Activated naive CD8-positive, alpha-beta T cell treated with anti-CD3 and anti-CD28 coated beads, Interleukin-2, amount 10 ng/mL, durations not matched to agents 7 days and 5 days (primary cell): ENCODE measurements around the gene DNASE1. TPM values are rescaled to one million over a fixed set of nuclear protein-coding genes. Genes with fewer than 3 reads are reported as not detected.

Experiments used
- ATAC-seq: fragments of 150-1000 bp; cut with Tn5 transposase; one replicate; pipeline ENCODE4 v1.10.0; 2021; ENCODE audit warnings: low read depth, moderate library complexity
- POLR2A ChIA-PET: fragments of 350-600 bp; sonication (Branson Sonifier 250); formaldehyde crosslinking; loops from one replicate; lab custom pipeline; 2021; ENCODE audit warnings: antibody characterized with exemption; lab: Charles Lee
- DNase-seq: peaks from one replicate; pipeline ENCODE4 v3.0.0; 2021
- H3K27ac Mint-ChIP-seq: one replicate; pipeline ENCODE4 v1.8.0; 2022; ENCODE audit warnings: mild to moderate bottlenecking, mixed read lengths
- H3K27me3 Mint-ChIP-seq: one replicate; pipeline ENCODE4 v1.8.0; 2022; ENCODE audit warnings: mild to moderate bottlenecking, moderate library complexity, mixed read lengths
- H3K36me3 Mint-ChIP-seq: one replicate; pipeline ENCODE4 v1.8.0; 2021; ENCODE audit warnings: mild to moderate bottlenecking, mixed read lengths
- H3K4me1 Mint-ChIP-seq: one replicate; pipeline ENCODE4 v1.8.0; 2021; ENCODE audit warnings: mixed read lengths
- H3K4me3 Mint-ChIP-seq: one replicate; pipeline ENCODE4 v1.8.0; 2022; ENCODE audit warnings: mild to moderate bottlenecking, moderate library complexity, mixed read lengths
- H3K9me3 Mint-ChIP-seq: one replicate; pipeline ENCODE4 v1.8.0; 2021; ENCODE audit warnings: mixed read lengths
- total RNA-seq, 2 experiments: library from RNA; stranded (reverse); gene quantifications; one replicate each; pipeline ENCODE4 v1.2.3, GENCODE V29; 2021

Gene DNASE1
- total RNA-seq, 2 experiments from 2014 or later: 49.6 to 53.9 TPM

DNA sequence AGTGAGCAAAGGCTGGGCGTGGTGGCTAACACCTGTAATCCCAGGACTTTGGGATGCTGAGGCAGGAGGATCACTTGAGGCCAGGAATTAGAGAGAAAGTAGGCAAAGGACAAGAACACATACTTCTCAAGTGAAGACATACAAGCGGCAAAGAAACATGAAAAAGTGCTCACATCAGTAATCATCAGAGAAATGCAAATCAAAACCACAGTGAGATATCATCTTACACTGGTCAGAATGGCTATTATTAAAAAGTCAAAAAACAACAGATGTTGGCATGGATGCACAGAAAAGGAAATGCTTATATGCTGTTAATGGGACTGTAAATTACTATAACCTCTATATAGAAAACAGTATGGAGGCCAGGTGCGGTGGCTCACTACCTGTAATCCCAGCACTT is 30.8 kb upstream of the DNASE1 start:
- DNase-seq (no peak), ATAC-seq (no peak)
- no peak overlapping the region for H3K4me3 Mint-ChIP-seq
- H3K4me1 Mint-ChIP-seq: peaks cover 31% of the 10 kb centered on the region
- POLR2A ChIA-PET: interaction anchor here (1.0 kb wide), 1 partner anchor 12 kb away, joined by 6 read pairs; the partner anchor contains the start of gene SLX4
- peaks cover 4% of the 10 kb centered on the region for H3K36me3 Mint-ChIP-seq
- no peak overlapping the region for H3K27ac Mint-ChIP-seq
- H3K27me3 Mint-ChIP-seq: no peaks in the 10 kb centered on the region
- H3K9me3 Mint-ChIP-seq: no peaks in the 10 kb centered on the region

GRCh38 chr16:3625331-3625730 is 29.2 kb upstream of the DNASE1 start:
- no peak for DNase-seq
- H3K27ac Mint-ChIP-seq: peak overlapping the region; percentile 89
- ATAC-seq: no peak
- H3K36me3 Mint-ChIP-seq: peaks cover 10% of the 10 kb centered on the region
- H3K9me3 Mint-ChIP-seq: no peaks in the 10 kb centered on the region
- POLR2A ChIA-PET: interaction anchor here (2.0 kb wide), 1 partner anchor 11 kb away, joined by 14 read pairs; no protein-coding TSS in a partner anchor
- no peaks in the 10 kb centered on the region for H3K27me3 Mint-ChIP-seq
- peak overlapping the region; percentile 40 for H3K4me3 Mint-ChIP-seq
- H3K4me1 Mint-ChIP-seq: peaks cover 30% of the 10 kb centered on the region

GRCh38 chr16:3625911-3626732 is 28.4 kb upstream of the DNASE1 start:
- no peak for DNase-seq
- Mint-ChIP-seq H3K36me3 (peaks cover 10% of the 10 kb centered on the region), H3K27ac (peak overlapping the region; percentile 89), H3K9me3 (no peaks in the 10 kb centered on the region), H3K4me3 (peak overlapping the region; percentile 40), H3K4me1 (peaks cover 30% of the 10 kb centered on the region), H3K27me3 (no peaks in the 10 kb centered on the region)
- POLR2A ChIA-PET: interaction anchor here (0.7 to 2.0 kb wide), 7 partner anchors 11 to 467 kb away, joined by 3 to 14 read pairs (median 6); partner anchors contain the start of gene SLX4
- peak; percentile 91 for ATAC-seq

DNA sequence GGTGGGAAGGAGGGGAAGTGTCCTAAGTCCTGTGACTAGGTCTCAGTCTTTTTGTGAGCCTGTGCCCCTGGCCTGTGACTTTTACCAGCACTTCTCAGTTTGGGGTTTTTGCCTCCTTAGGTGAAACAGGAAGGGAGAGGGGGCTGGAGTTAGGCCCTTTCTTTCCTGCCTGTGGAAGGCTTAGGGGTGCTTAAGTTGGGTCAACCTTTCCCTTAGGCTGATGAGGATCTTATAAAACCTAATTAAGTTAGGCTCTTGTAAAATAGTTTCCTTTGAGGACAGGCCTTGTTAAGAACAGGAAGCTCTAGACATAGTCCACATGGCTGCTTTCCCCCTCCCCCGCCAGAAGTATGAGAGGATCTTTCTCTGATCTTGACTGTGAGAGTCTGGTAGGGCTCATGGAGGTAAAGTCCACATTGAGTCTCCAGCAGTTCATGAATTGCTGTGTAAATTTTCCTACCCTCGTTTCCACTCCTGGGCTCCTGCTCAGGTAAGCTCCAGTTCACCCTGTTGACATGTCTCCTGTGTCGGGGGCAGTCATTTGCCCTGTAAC is 17.0 kb upstream of the DNASE1 start:
- Mint-ChIP-seq H3K4me3 (peak overlapping the region; percentile 47), H3K9me3 (no peaks in the 10 kb centered on the region), H3K27ac (peak overlapping the region; percentile 75), H3K36me3 (peaks cover 19% of the 10 kb centered on the region), H3K27me3 (no peaks in the 10 kb centered on the region), H3K4me1 (peaks cover 24% of the 10 kb centered on the region)
- ATAC-seq (peak; percentile 89), DNase-seq (no peak)
- POLR2A ChIA-PET: interaction anchor here (0.6 to 2.7 kb wide), 9 partner anchors 10 to 243 kb away, joined by 3 to 14 read pairs (median 5); partner anchors contain the start of genes SLX4 and TRAP1

GRCh38 chr16:3638916-3639644 is 15.4 kb upstream of the DNASE1 start:
- DNase-seq (no peak), ATAC-seq (no peak)
- POLR2A ChIA-PET: no interaction called here
- Mint-ChIP-seq H3K36me3 (peaks cover 17% of the 10 kb centered on the region), H3K27me3 (no peaks in the 10 kb centered on the region), H3K27ac (peak overlapping the region; percentile 68), H3K9me3 (no peaks in the 10 kb centered on the region), H3K4me1 (peaks cover 24% of the 10 kb centered on the region), H3K4me3 (no peak overlapping the region)

- POLR2A ChIA-PET: no interaction called here
- Mint-ChIP-seq H3K9me3 (no peaks in the 10 kb centered on the region), H3K4me1 (peaks cover 24% of the 10 kb centered on the region), H3K27me3 (no peaks in the 10 kb centered on the region), H3K36me3 (peaks cover 17% of the 10 kb centered on the region), H3K4me3 (no peak overlapping the region), H3K27ac (no peak overlapping the region)
- DNase-seq: no peak
- ATAC-seq: no peak
These were observed 14.3 kb upstream of the DNASE1 start for GRCh38 chr16:3640207-3640606.

- no peak for DNase-seq
- Mint-ChIP-seq H3K27ac (no peak overlapping the region), H3K9me3 (no peaks in the 10 kb centered on the region), H3K4me1 (peaks cover 21% of the 10 kb centered on the region), H3K4me3 (no peak overlapping the region), H3K27me3 (no peaks in the 10 kb centered on the region), H3K36me3 (peaks cover 13% of the 10 kb centered on the region)
- no peak for ATAC-seq
- POLR2A ChIA-PET: no interaction called here
These were observed 13.6 kb upstream of the DNASE1 start for GRCh38 chr16:3640632-3641501.

DNA sequence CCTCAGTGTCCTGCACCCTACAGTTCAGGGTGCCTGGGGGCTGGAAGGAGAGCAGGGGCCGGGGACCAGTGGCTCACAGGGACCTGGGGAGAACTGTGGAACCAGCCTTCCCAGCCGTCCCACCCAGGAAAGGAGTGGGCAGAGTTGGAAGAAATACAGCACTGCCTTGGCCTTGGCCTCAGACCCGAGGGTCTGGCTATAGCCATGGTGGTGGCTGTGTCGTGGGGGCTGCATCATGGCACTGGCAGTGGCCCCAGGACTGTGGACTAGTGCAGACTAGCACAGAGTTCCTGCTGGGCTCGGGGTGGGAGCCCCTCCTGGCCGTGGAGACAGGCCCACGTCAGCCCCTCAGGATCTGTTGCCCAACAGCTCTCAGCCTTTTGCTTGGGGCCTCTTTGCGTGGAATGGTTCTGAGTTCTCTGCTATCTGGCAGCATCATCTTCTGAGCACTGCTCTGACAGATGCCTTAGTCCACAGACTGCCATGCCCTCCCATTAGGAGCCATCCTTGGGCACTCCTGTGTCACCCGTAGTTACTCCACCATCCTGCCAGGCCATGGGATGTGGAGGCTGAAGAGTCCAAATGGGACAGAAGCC is 12.6 kb upstream of the DNASE1 start:
- no peak overlapping the region for H3K4me3 Mint-ChIP-seq
- H3K4me1 Mint-ChIP-seq: peaks cover 15% of the 10 kb centered on the region
- no peaks in the 10 kb centered on the region for H3K9me3 Mint-ChIP-seq
- H3K27me3 Mint-ChIP-seq: no peaks in the 10 kb centered on the region
- peaks cover 14% of the 10 kb centered on the region for H3K36me3 Mint-ChIP-seq
- POLR2A ChIA-PET: no interaction called here
- DNase-seq: no peak
- ATAC-seq: no peak
- no peak overlapping the region for H3K27ac Mint-ChIP-seq

DNA sequence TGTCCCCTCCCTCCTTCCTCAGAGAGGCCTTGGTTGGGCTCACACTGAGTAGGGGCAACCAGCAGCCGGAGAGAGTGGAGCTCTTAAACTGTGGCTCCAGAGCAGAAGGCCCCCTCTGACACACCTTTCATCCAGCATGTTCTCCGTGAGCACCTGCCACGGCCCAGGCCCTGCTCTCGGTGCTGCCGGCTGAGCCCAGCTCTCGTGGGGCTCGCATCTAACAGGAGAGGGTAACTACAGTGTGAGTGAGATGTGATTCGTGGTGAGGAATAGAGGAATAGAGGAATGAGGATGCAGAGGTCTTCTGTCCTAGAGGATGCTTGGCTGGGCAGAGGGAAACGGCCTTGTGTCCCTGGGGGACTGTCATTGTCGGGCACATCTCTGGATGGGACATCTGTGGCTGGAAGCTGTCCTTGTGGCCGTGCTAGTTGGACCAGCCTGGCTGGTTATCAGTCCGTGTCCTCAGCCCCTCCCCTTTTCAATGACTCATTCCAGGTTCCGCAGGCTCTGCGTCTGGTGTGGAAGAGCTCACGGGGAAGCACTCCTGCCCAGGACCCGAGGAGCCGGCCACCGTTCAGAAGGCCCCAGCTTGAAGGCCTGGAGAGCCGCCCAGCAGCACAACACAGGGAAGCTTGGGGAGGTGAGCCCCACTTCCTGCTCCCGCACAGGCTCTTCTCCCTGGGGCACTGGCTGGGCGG is 11.9 kb upstream of the DNASE1 start:
- ATAC-seq (no peak), DNase-seq (no peak)
- POLR2A ChIA-PET: no interaction called here
- H3K4me3 Mint-ChIP-seq: no peak overlapping the region
- H3K9me3 Mint-ChIP-seq: no peaks in the 10 kb centered on the region
- H3K27me3 Mint-ChIP-seq: no peaks in the 10 kb centered on the region
- H3K27ac Mint-ChIP-seq: no peak overlapping the region
- peaks cover 9% of the 10 kb centered on the region for H3K4me1 Mint-ChIP-seq
- peaks cover 11% of the 10 kb centered on the region for H3K36me3 Mint-ChIP-seq

DNA sequence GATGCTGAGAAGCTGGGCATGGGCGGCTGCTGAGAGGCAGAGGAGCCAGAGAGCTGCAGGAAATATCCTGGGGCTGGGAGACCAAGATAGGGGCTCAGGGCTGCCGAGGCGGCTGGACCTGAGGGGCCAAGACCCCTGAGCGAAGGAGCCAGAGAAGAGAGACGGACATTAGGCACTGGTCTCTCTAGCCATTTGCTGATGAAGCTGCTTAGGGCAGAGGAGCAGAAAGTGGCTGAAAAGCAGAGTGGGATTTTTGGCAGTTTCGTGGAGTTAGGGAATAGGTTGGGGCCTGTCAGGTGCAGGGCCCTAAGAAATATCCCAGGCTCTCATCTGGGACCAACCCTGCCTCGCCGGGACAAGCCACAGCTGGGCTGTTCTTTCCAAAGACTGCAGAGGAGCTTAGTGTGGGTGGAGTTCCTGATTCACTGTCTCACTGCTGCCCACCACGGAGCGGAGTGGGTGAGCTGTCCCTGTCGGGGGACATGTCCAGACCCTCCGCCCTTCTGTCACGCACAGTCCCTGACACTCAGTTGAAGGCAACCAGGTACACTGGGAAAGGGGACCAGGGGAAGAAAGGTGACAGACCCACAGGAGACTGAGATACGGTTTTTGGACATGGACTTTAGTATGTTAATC is 11.3 kb upstream of the DNASE1 start:
- H3K4me1 Mint-ChIP-seq: peaks cover 3% of the 10 kb centered on the region
- ATAC-seq (no peak), DNase-seq (no peak)
- POLR2A ChIA-PET: no interaction called here
- H3K36me3 Mint-ChIP-seq: peaks cover 11% of the 10 kb centered on the region
- H3K27ac Mint-ChIP-seq: no peak overlapping the region
- no peak overlapping the region for H3K4me3 Mint-ChIP-seq
- no peaks in the 10 kb centered on the region for H3K27me3 Mint-ChIP-seq
- H3K9me3 Mint-ChIP-seq: no peaks in the 10 kb centered on the region

GRCh38 chr16:3645108-3645503 is 9.4 kb upstream of the DNASE1 start:
- no peak for DNase-seq
- Mint-ChIP-seq H3K9me3 (no peaks in the 10 kb centered on the region), H3K4me3 (no peak overlapping the region), H3K36me3 (peaks cover 4% of the 10 kb centered on the region), H3K27me3 (no peaks in the 10 kb centered on the region), H3K27ac (no peak overlapping the region), H3K4me1 (no peaks in the 10 kb centered on the region)
- no peak for ATAC-seq
- POLR2A ChIA-PET: no interaction called here
